ENCODE measurements around the gene SUGCT.
"Not testable (repeated sequence)": the region's sequence is repeated elsewhere in the genome, so short reads cannot be mapped to it uniquely, and the experiment has no call there.

Gene SUGCT

DNA sequence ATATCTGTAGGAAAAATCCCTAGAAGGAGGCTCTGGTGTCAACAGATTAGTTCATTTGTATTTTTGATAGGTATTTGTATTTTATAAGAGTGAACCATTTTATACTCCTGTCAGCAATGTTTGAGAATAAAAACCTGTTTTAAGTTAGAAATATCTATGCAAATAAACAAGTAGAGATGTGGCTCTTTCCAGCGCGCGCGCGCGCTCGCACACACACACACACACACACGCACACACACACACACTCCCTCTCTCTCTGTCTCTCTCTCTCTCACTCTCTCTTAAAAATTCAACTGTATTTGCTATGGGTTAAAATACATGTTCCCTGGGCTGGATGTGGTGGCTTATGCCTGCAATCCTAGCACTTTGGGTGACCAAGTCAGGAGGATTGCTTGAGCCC lies 113.9 kb downstream of the SUGCT start:
- in situ Hi-C loops (cut with HindIII; ENCODE audit: low sequenced_read_pairs): no loop called here
- no peak for DNase-seq (ENCODE audit: low read depth)
- no peak for TF ChIP-seq CTCF (IDR thresholded peaks at IDR 0.05; ENCODE audit: low read depth, low read length, missing control alignments)
- no peak overlapping the region for H3K4me3 ChIP-seq (ENCODE audit: low read depth, low read length)

DNA sequence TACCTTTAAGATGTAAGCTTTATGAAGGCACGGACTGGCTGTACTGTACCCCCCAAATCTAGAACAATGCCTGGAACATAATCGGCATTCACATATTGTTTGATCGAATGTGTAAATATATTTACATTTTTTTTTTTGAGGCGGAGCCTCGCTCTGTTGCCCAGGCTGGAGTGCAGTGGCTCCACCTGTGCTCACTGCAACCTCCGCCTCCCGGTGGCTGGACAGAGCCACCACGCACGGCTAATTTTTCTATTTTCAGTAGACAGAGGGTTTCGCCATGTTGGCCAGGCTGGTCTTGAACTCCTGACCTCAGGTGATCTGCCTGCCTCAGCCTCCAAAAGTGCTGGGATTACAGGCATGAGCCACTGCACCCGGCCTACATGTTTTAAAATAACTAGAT lies 118.6 kb downstream of the SUGCT start:
- H3K4me3 ChIP-seq (ENCODE audit: low read depth, low read length); DNase-seq (ENCODE audit: low read depth); in situ Hi-C loops (cut with HindIII; ENCODE audit: low sequenced_read_pairs): not testable (repeated sequence)

GRCh38 chr7:40263752-40264390 lies 129.1 kb downstream of the SUGCT start:
- no peak for DNase-seq (ENCODE audit: low read depth)
- TF ChIP-seq CTCF (IDR thresholded peaks at IDR 0.05; ENCODE audit: low read depth, low read length, missing control alignments): no peak
- H3K4me3 ChIP-seq (ENCODE audit: low read depth, low read length): no peak overlapping the region
- in situ Hi-C loops (cut with HindIII; ENCODE audit: low sequenced_read_pairs): no loop called here

GRCh38 chr7:40267583-40267982 lies 132.8 kb downstream of the SUGCT start:
- no peak for TF ChIP-seq CTCF (IDR thresholded peaks at IDR 0.05; ENCODE audit: low read depth, low read length, missing control alignments)
- in situ Hi-C loops (cut with HindIII; ENCODE audit: low sequenced_read_pairs): no loop called here
- no peak for DNase-seq (ENCODE audit: low read depth)
- H3K4me3 ChIP-seq (ENCODE audit: low read depth, low read length): no peak overlapping the region

- in situ Hi-C loops (cut with HindIII; ENCODE audit: low sequenced_read_pairs); H3K4me3 ChIP-seq (ENCODE audit: low read depth, low read length); DNase-seq (ENCODE audit: low read depth): not testable (repeated sequence)
These were observed 134.0 kb downstream of the SUGCT start for GRCh38 chr7:40268810-40269209.

GRCh38 chr7:40276061-40276460 lies 141.3 kb downstream of the SUGCT start:
- no peak for TF ChIP-seq CTCF (IDR thresholded peaks at IDR 0.05; ENCODE audit: low read depth, low read length, missing control alignments)
- in situ Hi-C loops (cut with HindIII; ENCODE audit: low sequenced_read_pairs): no loop called here
- no peak for DNase-seq (ENCODE audit: low read depth)
- no peak overlapping the region for H3K4me3 ChIP-seq (ENCODE audit: low read depth, low read length)

GRCh38 chr7:40279991-40280390 lies 145.2 kb downstream of the SUGCT start:
- DNase-seq (ENCODE audit: low read depth): no peak
- no peak overlapping the region for H3K4me3 ChIP-seq (ENCODE audit: low read depth, low read length)
- TF ChIP-seq CTCF (IDR thresholded peaks at IDR 0.05; ENCODE audit: low read depth, low read length, missing control alignments): no peak
- in situ Hi-C loops (cut with HindIII; ENCODE audit: low sequenced_read_pairs): no loop called here

DNA sequence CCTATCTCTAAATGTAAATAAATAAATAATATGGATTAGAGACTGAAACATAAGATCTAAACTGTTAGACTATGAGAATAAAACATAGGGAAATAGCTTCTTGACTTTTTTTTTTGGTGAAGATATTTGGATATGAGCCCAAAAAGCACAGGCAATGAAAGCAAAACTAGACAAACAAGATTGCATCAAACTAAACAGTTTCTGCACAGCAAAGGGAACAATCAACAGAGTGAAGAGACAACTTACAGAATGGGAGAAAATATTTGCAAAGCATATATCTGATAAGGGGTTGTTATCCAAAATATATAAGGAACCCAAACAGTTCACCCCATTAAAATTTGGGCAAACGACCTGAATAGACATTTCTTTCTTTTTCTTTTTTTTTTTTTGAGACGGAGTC lies 148.1 kb downstream of the SUGCT start:
- in situ Hi-C loops (cut with HindIII; ENCODE audit: low sequenced_read_pairs): no loop called here

More for the DNA sequence above, 148.1 kb downstream of the SUGCT start:
- H3K4me3 ChIP-seq (ENCODE audit: low read depth, low read length): no peak overlapping the region
- no peak for TF ChIP-seq CTCF (IDR thresholded peaks at IDR 0.05; ENCODE audit: low read depth, low read length, missing control alignments)
- no peak for DNase-seq (ENCODE audit: low read depth)

Data from astrocyte of the cerebellum (primary cell).